GM19043 (cell line): ENCODE data around the gene CEBPA.
"Not testable (repeated sequence)": the region's sequence is repeated elsewhere in the genome, so short reads cannot be mapped to it uniquely, and the experiment has no call there.

Experiments used
- ATAC-seq: cut with Tn5 transposase; IDR thresholded peaks from one replicate; pipeline ENCODE4 v1.9.1; 2021; ENCODE audit warnings: low read depth; ENCODE audit not compliant: unreplicated experiment

CEBPA gene

DNA sequence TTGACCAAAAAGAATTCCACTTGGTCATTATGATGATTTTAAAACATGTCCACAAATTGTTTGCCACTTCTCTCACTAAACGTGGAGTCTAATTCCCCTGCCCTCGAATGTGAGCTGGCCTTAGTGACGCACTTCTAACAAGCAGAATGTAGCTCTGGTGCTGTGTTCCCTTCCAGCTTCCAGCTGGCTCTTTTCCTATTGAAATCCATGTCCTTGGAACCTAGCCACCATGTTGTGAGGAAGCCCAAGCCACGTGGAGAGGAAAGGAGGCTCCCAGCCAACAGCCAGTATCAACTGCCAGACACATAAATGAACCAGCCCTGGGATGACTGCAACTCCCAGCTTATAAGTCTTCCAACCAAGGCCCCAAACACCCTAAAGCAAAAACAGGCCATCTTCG, 23.6 kb upstream of the CEBPA start:
- no peak for ATAC-seq

DNA sequence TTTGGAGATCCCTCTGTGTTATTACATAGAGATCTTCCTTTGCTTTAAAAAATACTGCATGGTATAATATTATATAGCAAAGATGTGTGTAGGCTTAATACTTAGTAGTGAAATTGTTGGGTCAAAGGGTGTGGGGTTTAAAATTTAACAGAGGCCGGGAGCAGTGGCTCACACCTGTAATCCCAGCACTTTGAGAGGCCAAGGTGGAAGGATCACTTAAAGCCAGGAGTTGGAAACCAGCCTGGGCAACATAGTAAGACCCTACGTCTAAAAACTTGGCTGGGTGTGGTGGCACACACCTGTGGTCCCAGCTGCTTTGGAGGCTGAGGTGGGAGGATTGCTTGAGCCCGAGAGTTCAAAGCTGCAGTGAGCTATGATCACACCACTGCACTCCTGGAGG, 22.3 kb upstream of the CEBPA start:
- no peak for ATAC-seq

- ATAC-seq: no peak
Measured at GRCh38 chr19:33323093-33323820, 20.9 kb upstream of the CEBPA start.

GRCh38 chr19:33320636-33321035, 18.3 kb upstream of the CEBPA start:
- no peak for ATAC-seq

- ATAC-seq: not testable (repeated sequence)
Measured at GRCh38 chr19:33317991-33318390, 15.7 kb upstream of the CEBPA start.

DNA sequence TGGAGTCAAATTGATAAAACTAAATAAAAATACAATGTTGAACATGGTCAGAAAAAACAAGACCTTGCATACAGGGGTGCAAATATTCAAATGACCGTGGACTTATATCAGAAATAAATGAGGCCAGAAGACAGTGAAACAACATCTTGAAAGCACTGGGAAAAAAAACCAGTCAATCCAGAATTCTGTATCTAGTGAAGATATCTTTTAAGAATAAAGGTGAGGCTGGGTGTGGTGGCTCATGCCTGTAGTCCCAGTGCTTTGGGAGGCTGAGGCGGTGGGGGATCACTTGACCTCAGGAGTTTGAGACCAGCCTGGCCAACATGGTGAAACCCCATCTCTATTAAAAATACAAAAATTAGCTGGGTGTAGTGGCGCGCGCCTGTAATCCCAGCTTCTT, 15.2 kb upstream of the CEBPA start:
- no peak for ATAC-seq

DNA sequence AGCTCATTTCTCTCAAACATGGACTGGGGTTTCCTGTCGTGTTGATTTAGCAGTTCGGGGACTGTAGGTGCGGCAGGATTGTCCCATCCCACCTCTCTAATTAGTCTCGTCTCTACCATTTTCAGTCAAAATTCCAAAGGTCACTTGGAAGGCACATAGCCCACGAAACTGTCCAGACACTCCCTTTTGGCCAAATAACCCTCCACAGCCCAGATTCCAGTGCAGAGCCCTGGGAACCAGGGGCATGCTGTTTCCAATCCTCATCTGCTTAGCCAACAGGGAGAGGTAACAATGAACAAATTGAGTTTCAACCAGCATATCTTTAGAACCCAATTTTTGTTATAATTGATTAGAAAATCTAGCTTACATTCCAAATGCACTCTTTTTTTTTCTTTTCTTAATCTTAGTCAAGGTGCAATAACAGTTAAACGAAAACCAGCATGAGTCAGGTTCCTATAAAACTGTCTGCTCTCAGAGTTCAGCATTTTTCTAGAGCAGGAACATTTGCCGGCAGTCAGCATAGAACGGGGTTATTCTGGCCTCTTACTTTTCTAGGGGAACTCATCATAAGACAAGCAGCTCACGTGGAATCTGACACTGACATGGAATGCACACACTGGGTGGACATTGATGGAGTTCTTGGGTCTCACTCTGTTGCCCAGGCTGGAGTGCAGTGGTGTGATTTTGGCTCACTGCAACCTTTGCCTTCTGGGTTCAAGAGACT, 14.4 kb upstream of the CEBPA start:
- no peak for ATAC-seq

DNA sequence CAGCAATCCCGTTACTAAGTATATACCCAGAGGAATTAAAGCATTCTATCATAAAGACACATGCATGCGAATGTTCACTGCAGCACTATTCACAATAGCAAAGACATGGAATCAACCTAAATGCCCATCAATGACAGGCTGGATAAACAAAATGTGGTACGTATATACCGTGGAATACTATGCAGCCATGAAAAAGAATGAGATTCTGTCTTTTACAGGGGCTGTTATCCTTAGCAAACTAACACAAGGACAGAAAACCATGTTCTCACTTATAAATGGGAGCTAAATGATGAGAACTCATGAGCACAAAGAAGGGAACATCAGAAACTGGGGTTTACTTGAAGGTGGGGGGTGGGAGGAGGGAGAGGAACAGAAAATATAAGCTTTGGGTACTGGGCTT, 10.5 kb upstream of the CEBPA start:
- ATAC-seq: not testable (repeated sequence)

DNA sequence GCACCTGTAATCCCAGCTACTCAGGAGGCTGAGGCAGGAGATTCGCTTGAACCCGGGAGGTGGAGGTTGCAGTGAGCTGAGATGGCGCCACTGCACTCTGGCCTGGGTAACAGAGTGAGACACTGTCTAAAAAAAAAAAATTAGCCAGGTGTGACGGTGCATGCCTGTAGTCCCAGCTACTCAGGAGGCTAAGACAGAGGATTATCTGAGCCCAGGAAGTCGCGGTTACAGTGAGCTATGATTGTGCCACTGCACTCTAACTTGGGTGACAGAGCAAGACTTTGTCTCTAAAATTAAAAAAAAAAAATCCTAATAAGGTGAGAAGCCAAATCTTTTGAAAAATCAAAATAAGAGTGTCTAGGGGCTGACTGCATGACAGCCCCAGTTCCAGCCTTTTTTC, 9.7 kb upstream of the CEBPA start:
- no peak for ATAC-seq

DNA sequence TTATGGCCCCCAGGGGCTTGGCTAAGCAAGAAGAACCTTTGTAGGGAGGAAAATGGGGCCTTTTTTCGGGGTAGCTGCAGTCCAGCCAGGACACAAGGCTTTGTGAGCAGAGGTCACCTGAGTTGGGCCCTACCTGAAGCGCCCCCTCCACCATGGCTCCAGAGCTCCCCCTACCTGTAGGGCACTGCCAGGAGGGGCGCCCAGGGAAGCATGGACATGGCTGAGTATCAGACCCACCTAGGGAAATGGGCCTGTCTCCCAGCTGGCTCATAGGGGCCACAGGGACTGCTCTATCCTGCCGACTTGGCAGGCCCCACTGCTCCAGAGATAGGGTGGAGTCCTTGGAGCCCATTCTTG, 9.0 kb upstream of the CEBPA start:
- ATAC-seq: no peak

- ATAC-seq: no peak
Measured at GRCh38 chr19:33310606-33311325, 8.4 kb upstream of the CEBPA start.

DNA sequence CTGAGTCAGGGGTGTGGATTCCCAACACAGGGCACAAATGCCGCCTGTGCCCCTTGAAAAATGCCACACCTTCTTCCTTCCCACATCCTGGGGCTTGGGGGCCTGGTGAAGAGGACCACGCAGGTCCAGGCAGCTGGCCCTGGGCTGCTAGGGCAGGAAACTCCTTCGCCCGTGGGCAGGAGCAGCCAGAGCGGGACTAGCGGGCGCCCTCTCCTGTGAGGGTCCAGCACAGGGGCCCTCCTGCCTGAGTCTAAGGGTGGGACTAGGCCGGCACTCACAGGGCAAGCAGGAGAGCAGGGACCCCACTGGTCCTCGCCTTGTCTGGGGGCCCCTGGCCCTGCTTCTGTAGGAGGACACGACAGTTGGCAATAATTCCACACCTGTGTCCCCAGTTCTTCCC, 7.5 kb upstream of the CEBPA start:
- ATAC-seq: no peak

DNA sequence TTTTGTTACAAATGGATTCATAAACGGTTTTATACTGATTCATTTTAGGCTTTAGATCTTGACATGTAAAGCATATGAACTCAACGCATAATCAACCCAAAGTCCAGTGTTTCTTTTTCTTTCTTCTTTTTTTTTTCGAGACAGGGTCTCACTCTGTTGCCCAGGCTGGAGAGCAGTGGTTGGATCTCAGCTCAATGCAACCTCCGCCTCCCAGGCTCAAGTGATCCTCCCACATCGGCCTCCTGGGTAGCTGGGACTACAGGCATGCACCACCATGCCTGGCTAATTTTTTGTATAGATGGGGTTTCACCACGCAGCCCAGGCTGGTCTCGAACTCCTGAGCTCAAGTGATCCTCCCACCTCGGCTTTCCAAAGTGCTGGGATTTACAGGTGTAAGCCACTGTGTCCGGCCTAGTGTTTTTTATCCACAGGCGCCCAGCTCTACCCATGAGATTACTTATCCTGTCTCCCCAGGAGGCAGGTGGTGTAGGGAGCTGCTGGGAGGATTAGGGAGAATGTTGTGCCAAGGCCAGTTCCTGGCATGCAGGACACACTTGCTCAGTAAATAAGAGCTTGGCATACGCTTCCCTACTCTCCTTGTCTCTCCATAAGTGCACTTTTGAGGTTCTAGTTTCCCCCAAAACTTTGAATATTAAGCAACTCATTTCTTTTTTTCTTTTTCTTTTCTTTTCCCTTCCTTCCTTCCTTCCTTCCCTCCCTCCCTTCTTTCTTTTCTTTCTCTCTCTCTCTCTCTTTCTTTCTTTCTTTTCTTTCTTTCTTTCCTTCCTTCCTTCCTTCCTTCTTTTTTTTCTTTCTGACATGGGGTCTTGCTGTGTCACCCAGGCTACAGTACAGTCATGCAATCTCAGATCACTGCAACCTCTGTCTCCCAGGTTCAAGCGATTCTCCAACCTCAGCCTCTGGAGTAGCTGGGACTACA, 4.8 kb upstream of the CEBPA start:
- no peak for ATAC-seq

GRCh38 chr19:33306191-33306590, 3.9 kb upstream of the CEBPA start:
- no peak for ATAC-seq

- ATAC-seq: no peak
Measured at GRCh38 chr19:33304760-33305647, 2.7 kb upstream of the CEBPA start.

DNA sequence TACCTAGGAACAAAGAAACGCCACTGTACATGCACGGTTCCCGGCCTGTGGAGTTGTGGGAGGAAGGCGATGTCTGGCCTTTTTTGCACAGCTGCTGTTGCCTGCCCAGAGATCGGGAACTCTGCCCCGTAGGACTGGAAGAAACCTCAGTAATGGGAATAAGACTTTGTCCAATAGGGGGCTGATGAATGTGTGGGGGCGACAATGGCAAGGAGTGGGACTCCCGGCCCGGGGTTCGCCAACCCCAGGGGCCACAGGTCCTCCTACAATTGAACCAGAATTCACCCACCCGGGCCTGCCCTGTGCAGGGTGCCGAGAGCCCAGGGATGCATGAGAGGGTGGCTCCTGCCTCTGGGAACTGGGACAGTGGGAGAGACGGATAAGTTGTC, 2.0 kb upstream of the CEBPA start:
- no peak for ATAC-seq

DNA sequence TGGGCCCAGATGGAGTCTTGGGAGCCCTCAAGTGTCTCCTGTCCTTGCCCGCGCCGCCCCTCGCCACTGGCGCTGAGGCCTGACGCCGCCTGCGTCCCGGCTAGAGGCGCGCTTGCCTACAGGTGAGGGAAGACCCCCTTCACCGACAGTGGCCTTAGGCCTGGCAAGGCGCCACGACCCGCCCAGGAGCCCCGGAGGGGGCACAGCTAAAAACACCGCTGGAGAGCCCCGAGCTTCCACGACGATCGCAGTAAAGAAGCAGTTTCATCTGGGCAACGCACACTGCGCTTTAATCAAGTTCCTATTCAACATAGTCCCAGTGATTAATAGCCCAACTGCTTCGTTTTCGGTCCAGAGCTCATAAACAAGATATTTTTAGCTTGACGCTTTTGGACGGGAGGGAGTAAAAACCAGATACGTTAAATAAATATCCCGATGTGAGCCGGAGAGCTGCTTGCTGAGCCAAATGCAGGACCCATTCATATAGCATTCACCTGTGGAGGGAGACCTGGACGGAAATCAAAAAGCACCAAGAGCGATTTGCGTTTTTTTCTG, 1.5 kb upstream of the CEBPA start:
- no peak for ATAC-seq

DNA sequence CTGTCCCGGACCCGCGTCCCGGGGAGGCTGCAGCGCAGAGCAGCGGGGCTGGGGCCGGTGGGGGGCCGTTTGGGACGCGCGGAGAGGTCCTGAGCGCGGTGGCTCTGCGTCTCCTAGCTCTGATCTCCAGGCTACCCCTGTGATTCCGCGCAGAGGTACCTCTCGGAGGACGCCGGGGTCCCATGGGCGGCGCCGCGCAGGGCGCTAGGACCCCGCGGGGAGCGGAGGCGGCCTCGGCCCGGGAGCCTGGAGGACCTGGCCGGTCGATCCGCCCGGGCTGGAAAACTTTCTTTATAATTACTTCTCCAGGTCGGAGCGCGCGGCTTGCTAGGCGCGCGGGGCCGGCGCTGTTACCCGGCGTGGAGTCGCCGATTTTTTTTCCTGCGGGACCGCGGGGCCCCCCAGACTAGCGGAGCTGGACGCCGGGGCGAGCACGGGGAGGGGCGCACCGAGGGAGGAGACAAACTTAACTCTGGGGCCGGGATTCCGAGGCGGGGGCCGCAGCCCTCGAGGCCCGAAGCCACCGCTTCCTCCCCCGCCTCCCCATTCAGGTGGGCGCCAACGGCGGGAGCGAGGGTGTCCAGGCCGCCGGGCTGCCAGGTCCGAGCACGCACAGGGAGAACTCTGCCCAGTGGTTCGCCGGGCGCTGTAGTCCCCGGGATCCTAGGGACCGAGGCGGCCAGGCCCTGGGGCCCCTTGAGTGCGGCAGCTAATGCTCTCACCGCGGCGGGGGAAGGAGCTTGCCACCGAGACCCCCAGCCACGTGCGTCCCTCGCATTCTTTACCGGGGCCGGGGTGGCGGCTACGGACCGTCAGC, 848 bp upstream of the CEBPA start:
- ATAC-seq: no peak

DNA sequence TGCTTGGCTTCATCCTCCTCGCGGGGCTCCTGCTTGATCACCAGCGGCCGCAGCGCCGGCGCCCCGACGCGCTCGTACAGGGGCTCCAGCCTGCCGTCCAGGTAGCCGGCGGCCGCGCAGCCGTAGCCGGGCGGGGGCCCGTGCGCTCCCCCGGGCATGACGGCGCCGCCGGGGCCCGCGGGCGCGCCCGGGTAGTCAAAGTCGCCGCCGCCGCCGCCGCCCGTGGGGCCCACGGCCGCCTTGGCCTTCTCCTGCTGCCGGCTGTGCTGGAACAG, 497 bp downstream of the CEBPA start:
- ATAC-seq: no peak
